ENCODE measurements around the gene SLC2A5.

- TF ChIP-seq CTCF (conservative IDR thresholded peaks at IDR 0.05) (no peak), EZH2 (IDR thresholded peaks at IDR 0.05; ENCODE audit: low read depth) (no peak)
Observed at GRCh38 chr1:9086796-9087195, 17.4 kb upstream of the SLC2A5 start.

Measured in PC-9 (cell line).